ENCODE data around the gene ANAPC2. TPM values are rescaled to one million over a fixed set of nuclear protein-coding genes. Genes with fewer than 3 reads are reported as not detected.

ANAPC2 gene
- total RNA-seq, 1 donor = 32.9 TPM

DNA sequence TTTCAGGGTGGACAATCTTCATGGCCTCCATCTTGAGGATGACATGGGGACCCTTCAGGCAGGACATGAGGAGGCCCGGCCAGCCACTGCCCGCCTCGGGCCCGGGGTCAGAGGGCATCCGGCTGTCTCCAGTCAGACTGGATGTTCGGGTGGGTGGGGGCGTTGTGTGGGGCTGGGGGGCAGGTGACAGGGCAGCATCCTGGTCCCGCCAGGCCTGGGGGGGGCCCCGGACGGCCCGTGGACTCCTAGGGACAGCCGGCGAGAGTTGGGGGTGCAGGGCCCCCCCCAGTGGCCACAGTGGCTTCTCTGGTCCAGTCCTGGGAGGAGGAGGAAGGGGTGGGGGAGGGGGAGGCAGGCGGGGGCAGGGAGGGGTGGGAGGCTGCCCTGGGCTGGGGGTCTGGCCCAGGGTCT is 32.7 kb upstream of the ANAPC2 start:
- Histone ChIP-seq H3K79me2 (ENCODE audit: insufficient read depth, low read length) (no peaks in the 10 kb centered on the region), H3K4me1 (ENCODE audit: insufficient read depth, low read length) (peaks cover 24% of the 10 kb centered on the region), H2AFZ (ENCODE audit: low read length) (no peak overlapping the region), H3K4me2 (ENCODE audit: insufficient read depth, low read length) (no peak overlapping the region), H3K4me3 (ENCODE audit: insufficient read depth, low read length) (no peak overlapping the region), H4K20me1 (ENCODE audit: insufficient read depth, low read length) (no peaks in the 10 kb centered on the region), H3K27me3 (ENCODE audit: insufficient read depth, low read length) (no peaks in the 10 kb centered on the region), H3K9me3 (ENCODE audit: low read depth, low read length) (no peaks in the 10 kb centered on the region), H3K27ac (ENCODE audit: low read depth, low read length) (no peak overlapping the region), H3K36me3 (ENCODE audit: insufficient read depth, low read length) (no peaks in the 10 kb centered on the region)
- DNase-seq (ENCODE audit: insufficient read length, low spot score, missing footprints) = no peak
- TF ChIP-seq, protein P1, sequence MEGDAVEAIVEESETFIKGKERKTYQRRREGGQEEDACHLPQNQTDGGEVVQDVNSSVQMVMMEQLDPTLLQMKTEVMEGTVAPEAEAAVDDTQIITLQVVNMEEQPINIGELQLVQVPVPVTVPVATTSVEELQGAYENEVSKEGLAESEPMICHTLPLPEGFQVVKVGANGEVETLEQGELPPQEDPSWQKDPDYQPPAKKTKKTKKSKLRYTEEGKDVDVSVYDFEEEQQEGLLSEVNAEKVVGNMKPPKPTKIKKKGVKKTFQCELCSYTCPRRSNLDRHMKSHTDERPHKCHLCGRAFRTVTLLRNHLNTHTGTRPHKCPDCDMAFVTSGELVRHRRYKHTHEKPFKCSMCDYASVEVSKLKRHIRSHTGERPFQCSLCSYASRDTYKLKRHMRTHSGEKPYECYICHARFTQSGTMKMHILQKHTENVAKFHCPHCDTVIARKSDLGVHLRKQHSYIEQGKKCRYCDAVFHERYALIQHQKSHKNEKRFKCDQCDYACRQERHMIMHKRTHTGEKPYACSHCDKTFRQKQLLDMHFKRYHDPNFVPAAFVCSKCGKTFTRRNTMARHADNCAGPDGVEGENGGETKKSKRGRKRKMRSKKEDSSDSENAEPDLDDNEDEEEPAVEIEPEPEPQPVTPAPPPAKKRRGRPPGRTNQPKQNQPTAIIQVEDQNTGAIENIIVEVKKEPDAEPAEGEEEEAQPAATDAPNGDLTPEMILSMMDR (IDR thresholded peaks at IDR 0.05; ENCODE audit: extremely low read depth, low read depth, low read length) = no peak

DNA sequence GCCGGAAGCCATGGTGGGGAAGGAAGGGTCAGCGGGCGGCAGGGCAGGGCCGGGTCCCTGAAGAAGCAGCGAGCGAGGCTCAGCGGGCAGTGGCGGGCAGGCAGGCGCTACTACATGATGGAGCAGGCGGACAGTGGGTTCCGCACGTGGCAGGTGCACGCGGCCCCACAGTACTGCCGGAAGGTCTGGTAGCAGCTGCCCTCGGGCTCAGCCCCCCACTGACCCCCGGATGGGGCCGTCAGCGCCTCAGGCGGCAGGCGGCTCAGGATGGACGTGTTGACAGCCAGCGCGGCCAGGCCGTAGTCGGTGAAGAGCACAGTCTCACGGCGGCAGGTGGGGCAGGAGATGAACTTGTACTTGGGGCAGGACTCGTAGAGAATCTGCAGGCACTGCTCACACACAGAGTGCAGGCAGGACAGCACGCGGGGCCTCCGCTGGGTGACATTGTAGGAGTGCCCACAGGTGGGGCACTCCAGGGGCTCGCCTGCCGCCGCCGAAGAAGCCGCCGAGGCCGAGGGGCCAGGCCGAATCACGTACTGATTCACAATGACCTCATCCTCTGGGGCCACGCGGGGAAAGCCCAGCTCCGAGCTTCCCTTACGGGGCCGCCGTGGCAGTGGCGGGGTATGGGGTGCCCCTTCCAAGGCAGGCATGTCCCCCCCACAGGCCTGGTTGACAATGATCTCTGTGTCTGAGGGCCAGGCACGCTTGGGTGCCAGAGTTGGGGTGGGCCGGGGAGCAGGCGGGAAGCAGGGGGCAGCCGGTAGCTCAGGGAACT is 32.1 kb upstream of the ANAPC2 start:
- Histone ChIP-seq H3K36me3 (ENCODE audit: insufficient read depth, low read length) (no peaks in the 10 kb centered on the region), H3K27ac (ENCODE audit: low read depth, low read length) (no peak overlapping the region), H2AFZ (ENCODE audit: low read length) (no peak overlapping the region), H3K79me2 (ENCODE audit: insufficient read depth, low read length) (no peaks in the 10 kb centered on the region), H3K4me1 (ENCODE audit: insufficient read depth, low read length) (peaks cover 24% of the 10 kb centered on the region), H3K9me3 (ENCODE audit: low read depth, low read length) (no peaks in the 10 kb centered on the region), H4K20me1 (ENCODE audit: insufficient read depth, low read length) (no peaks in the 10 kb centered on the region), H3K4me3 (ENCODE audit: insufficient read depth, low read length) (no peak overlapping the region), H3K27me3 (ENCODE audit: insufficient read depth, low read length) (no peaks in the 10 kb centered on the region), H3K4me2 (ENCODE audit: insufficient read depth, low read length) (no peak overlapping the region)
- TF ChIP-seq, protein P1 (IDR thresholded peaks at IDR 0.05; ENCODE audit: extremely low read depth, low read depth, low read length) = no peak
- no peak for DNase-seq (ENCODE audit: insufficient read length, low spot score, missing footprints)

DNA sequence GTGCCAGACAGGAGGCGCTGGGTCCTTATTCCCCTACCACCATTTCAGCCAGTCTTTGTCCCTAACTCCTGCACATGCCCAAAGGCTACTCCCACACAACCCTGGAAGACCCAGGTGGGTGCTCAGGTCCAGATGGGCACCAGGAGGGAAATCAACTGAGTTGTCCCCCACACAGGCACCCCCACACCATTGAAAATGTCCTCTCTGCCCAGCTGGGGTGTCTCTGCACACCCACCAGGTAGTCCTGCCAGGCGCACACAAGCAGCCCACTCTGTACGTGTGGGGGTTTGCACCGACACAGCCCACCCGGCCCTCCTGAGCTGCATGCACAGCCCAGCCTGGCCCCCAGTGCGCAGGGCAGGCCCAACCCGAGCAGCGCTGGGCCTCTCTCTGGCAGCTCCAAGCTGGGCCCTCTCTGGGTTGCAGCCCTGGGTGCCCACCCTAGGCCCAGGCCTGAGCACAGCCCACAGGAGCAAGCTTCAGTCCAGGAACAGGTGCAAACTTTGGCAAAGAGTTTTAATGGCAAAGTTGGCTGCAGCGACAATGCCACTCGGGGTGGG is 31.5 kb upstream of the ANAPC2 start:
- Histone ChIP-seq H3K27me3 (ENCODE audit: insufficient read depth, low read length) (no peaks in the 10 kb centered on the region), H3K36me3 (ENCODE audit: insufficient read depth, low read length) (no peaks in the 10 kb centered on the region), H3K4me2 (ENCODE audit: insufficient read depth, low read length) (no peak overlapping the region), H3K9me3 (ENCODE audit: low read depth, low read length) (no peaks in the 10 kb centered on the region), H3K79me2 (ENCODE audit: insufficient read depth, low read length) (no peaks in the 10 kb centered on the region), H3K4me1 (ENCODE audit: insufficient read depth, low read length) (peaks cover 24% of the 10 kb centered on the region), H3K27ac (ENCODE audit: low read depth, low read length) (no peak overlapping the region), H2AFZ (ENCODE audit: low read length) (no peak overlapping the region), H4K20me1 (ENCODE audit: insufficient read depth, low read length) (no peaks in the 10 kb centered on the region), H3K4me3 (ENCODE audit: insufficient read depth, low read length) (no peak overlapping the region)
- TF ChIP-seq, protein P1 (IDR thresholded peaks at IDR 0.05; ENCODE audit: extremely low read depth, low read depth, low read length) = no peak
- DNase-seq (ENCODE audit: insufficient read length, low spot score, missing footprints) = no peak

DNA sequence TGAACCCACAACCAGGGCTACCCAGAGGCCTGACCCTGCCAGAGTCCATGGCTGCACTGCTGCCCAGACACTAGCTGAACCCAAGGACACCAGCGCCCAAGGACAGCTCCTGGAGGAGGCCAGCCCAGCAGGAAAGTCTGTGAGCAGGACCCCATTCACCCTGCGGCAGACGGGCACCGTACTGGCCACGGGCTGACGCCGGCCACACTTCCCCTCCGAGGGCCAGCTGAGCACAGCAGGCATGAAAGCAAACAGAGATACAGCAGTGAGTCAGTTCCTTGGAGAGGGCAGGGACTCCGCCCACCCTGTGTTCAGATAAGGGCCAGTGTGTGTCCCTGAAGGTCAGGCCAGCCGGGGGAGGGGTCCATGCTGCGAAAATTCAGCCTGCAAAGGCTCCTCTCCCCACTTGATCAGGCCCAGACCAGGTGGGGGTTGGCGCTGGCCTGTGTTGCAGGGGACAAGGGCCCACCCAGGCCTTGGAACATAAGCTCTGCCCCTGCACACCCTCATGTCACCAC is 30.5 kb upstream of the ANAPC2 start:
- Histone ChIP-seq H3K4me3 (ENCODE audit: insufficient read depth, low read length) (no peak overlapping the region), H3K4me1 (ENCODE audit: insufficient read depth, low read length) (peaks cover 20% of the 10 kb centered on the region), H3K27me3 (ENCODE audit: insufficient read depth, low read length) (no peaks in the 10 kb centered on the region), H3K36me3 (ENCODE audit: insufficient read depth, low read length) (no peaks in the 10 kb centered on the region), H3K9me3 (ENCODE audit: low read depth, low read length) (no peaks in the 10 kb centered on the region), H2AFZ (ENCODE audit: low read length) (no peak overlapping the region), H3K4me2 (ENCODE audit: insufficient read depth, low read length) (peak overlapping the region; percentile 24), H3K79me2 (ENCODE audit: insufficient read depth, low read length) (no peaks in the 10 kb centered on the region), H4K20me1 (ENCODE audit: insufficient read depth, low read length) (no peaks in the 10 kb centered on the region), H3K27ac (ENCODE audit: low read depth, low read length) (no peak overlapping the region)
- peak; percentile 99 for DNase-seq (ENCODE audit: insufficient read length, low spot score, missing footprints)
- TF ChIP-seq, protein P1 (IDR thresholded peaks at IDR 0.05; ENCODE audit: extremely low read depth, low read depth, low read length) = no peak

Data from osteoblast (primary cell).